NB4 (cell line): ENCODE results near the gene PAQR8.

Source experiments
- MYC ChIP-seq: IDR thresholded peaks from 2 replicates; pipeline ENCODE4 v1.6.1; 2011; ENCODE audit warnings: low read depth, low read length
- POLR2A ChIP-seq: IDR thresholded peaks from 2 replicates; pipeline ENCODE4 v1.6.1; 2011; ENCODE audit warnings: mild to moderate bottlenecking; ENCODE audit not compliant: insufficient read length; ENCODE audit errors: extremely low read depth
- TF ChIP-seq, protein P1 (sequence below): IDR thresholded peaks from 2 replicates; pipeline ENCODE4 v1.6.1; 2011; ENCODE audit warnings: low read depth, low read length
- TF ChIP-seq, protein P2 (sequence below): IDR thresholded peaks from one replicate; pipeline ENCODE4 v1.5.1; 2012; ENCODE audit warnings: low read depth, low read length

DNA sequence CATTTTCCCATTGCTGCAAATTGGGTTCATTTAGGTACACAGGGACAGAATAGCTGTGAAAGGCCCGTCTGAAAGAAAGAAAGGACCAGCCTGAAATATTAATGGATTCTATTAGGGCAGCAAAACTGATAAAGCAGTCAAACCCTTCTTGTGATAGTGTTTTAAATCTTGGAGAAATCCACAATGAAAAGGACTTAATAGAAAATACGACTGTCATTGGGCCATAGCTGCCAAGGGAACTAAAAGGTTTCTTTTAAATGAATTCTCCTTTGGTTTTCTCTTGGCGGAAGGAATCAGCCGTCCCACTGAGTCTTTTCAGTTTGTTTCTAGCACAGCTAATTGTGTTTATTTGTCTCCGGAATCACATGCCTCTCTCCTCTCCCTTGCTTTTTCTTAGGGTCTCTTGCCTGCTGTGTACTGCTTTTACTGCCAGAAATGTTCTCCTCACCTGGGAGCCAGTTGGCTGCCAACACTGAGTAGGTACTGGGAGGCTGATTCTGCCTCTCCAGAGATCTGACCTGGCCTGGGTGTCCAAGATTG, 11.3 kb downstream of the PAQR8 start:
- TF ChIP-seq, protein P1, sequence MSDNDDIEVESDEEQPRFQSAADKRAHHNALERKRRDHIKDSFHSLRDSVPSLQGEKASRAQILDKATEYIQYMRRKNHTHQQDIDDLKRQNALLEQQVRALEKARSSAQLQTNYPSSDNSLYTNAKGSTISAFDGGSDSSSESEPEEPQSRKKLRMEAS = no peak
- no peak for TF ChIP-seq MYC
- no peak for TF ChIP-seq POLR2A
- TF ChIP-seq, protein P2, sequence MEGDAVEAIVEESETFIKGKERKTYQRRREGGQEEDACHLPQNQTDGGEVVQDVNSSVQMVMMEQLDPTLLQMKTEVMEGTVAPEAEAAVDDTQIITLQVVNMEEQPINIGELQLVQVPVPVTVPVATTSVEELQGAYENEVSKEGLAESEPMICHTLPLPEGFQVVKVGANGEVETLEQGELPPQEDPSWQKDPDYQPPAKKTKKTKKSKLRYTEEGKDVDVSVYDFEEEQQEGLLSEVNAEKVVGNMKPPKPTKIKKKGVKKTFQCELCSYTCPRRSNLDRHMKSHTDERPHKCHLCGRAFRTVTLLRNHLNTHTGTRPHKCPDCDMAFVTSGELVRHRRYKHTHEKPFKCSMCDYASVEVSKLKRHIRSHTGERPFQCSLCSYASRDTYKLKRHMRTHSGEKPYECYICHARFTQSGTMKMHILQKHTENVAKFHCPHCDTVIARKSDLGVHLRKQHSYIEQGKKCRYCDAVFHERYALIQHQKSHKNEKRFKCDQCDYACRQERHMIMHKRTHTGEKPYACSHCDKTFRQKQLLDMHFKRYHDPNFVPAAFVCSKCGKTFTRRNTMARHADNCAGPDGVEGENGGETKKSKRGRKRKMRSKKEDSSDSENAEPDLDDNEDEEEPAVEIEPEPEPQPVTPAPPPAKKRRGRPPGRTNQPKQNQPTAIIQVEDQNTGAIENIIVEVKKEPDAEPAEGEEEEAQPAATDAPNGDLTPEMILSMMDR = no peak
